ENCODE measurements around the gene ZBTB20. TPM values are rescaled to one million over a fixed set of nuclear protein-coding genes. Genes with fewer than 3 reads are reported as not detected.

The ZBTB20 gene
- total and polyA plus RNA-seq, 9 donors, result 4.3 to 160 (median 107) TPM

DNA sequence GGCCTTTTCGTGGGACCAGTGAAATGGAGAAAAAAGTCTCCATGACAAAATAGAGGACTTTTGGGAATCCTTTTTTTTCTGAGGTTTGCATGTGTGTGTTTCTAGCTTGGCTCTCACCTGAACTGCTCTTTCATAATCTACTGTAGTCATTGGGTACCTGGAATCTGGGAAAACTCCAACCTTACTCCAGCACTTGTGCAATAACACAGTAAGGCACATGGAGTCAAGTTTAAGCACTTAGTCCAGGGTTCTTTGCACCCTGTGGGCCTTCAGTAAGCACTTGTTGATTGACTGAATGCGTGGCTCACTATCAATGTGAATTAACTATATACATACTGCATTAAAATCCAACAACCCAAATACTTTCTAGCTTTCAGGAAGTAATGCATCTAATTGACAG lies 299.5 kb downstream of the ZBTB20 start:
- Histone ChIP-seq H3K27me3 (no peaks in the 10 kb centered on the region), H3K4me1 (ENCODE audit: insufficient read depth) (peaks cover 9% of the 10 kb centered on the region), H3K4me3 (no peak overlapping the region), H3K27ac (no peak overlapping the region), H3K36me3 (no peaks in the 10 kb centered on the region), H3K9me3 (no peaks in the 10 kb centered on the region)
- WGBS, 3 donors, result 49 to 76% (median 73%) methylated on average over 2 of the region's 2 CpGs
- DNase-seq, result no peak
- intact Hi-C loops (cut with DNase I), result no loop called here
- TF ChIP-seq CTCF (IDR thresholded peaks at IDR 0.05) (no peak), EP300 (IDR thresholded peaks at IDR 0.05) (no peak), POLR2A (IDR thresholded peaks at IDR 0.05) (no peak)

- no peak for DNase-seq
- no peak for TF ChIP-seq CTCF (IDR thresholded peaks at IDR 0.05)
- TF ChIP-seq POLR2A (IDR thresholded peaks at IDR 0.05), result no peak
- no peak for TF ChIP-seq EP300 (IDR thresholded peaks at IDR 0.05)
These were observed 300.3 kb downstream of the ZBTB20 start for GRCh38 chr3:114846779-114847178.

DNA sequence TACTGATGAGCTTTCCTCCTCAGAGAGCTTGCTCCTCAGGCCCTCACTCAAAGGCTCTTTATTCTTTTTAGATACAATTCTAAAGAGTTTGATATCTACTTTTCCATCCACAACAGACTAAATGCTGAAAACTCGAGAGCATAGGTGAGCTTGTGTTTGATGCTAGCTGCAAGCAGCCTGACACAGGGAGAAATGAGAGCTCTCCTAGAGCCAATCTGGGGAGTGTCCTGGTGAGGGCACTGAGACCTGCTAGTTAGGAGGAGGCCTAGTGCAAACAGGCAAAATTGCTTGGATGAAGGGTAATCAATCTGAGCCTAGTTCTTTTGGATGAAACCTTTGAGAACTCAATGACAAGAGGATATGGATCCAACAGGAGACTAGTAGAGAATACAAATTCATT lies 300.8 kb downstream of the ZBTB20 start:
- TF ChIP-seq POLR2A (IDR thresholded peaks at IDR 0.05) (no peak), CTCF (IDR thresholded peaks at IDR 0.05) (no peak), EP300 (IDR thresholded peaks at IDR 0.05) (no peak)
- H3K27me3 ChIP-seq, result no peaks in the 10 kb centered on the region
- no peak for DNase-seq
- H3K9me3 ChIP-seq, result no peaks in the 10 kb centered on the region
- peaks cover 9% of the 10 kb centered on the region for H3K4me1 ChIP-seq (ENCODE audit: insufficient read depth)
- 77 to 88% (median 84%) methylated on average over 1 of the region's 1 CpG for WGBS, 3 donors
- H3K4me3 ChIP-seq, result no peak overlapping the region
- H3K27ac ChIP-seq, result no peak overlapping the region
- H3K36me3 ChIP-seq, result no peaks in the 10 kb centered on the region
- intact Hi-C loops (cut with DNase I), result no loop called here

More at GRCh38 chr3:114846779-114847178, 300.3 kb downstream of the ZBTB20 start:
- no peaks in the 10 kb centered on the region for H3K27me3 ChIP-seq
- H3K4me3 ChIP-seq, result no peak overlapping the region
- peaks cover 9% of the 10 kb centered on the region for H3K4me1 ChIP-seq (ENCODE audit: insufficient read depth)
- H3K36me3 ChIP-seq, result no peaks in the 10 kb centered on the region
- no peaks in the 10 kb centered on the region for H3K9me3 ChIP-seq
- 78 to 83% (median 79%) methylated on average over 3 of the region's 3 CpGs for WGBS, 3 donors
- H3K27ac ChIP-seq, result no peak overlapping the region
- intact Hi-C loops (cut with DNase I), result no loop called here

- DNase-seq, result no peak
- Histone ChIP-seq H3K27me3 (no peaks in the 10 kb centered on the region), H3K27ac (no peak overlapping the region), H3K4me1 (ENCODE audit: insufficient read depth) (peaks cover 2% of the 10 kb centered on the region), H3K9me3 (no peaks in the 10 kb centered on the region), H3K36me3 (no peaks in the 10 kb centered on the region), H3K4me3 (no peak overlapping the region)
- TF ChIP-seq POLR2A (IDR thresholded peaks at IDR 0.05), result no peak
- no peak for TF ChIP-seq CTCF (IDR thresholded peaks at IDR 0.05)
- TF ChIP-seq EP300 (IDR thresholded peaks at IDR 0.05), result no peak
- intact Hi-C loops (cut with DNase I), result no loop called here
- WGBS, 3 donors, result 96 to 100% (median 100%) methylated on average over 1 of the region's 1 CpG
These were observed 305.6 kb downstream of the ZBTB20 start for GRCh38 chr3:114841515-114841914.
